K562 (cell line): Measurements from ENCODE around the gene CTXND1. TPM values are rescaled to one million over a fixed set of nuclear protein-coding genes. Genes with fewer than 3 reads are reported as not detected.

Experiments
- ATAC-seq: fragments of 200-7000 bp; cut with Tn5 transposase; 3 replicates; pipeline ENCODE4 v1.9.1; 2020; ENCODE audit warnings: moderate library complexity
- BruUV-seq: library from RNA; stranded (reverse); fragments of 400-500 nt; replicated peaks from 2 replicates; lab custom pipeline; 2021; lab: Mats Ljungman, UMichigan
- CTCF ChIA-PET: fragments of 300-600 bp; formaldehyde crosslinking; extraction: SDS; loops from one replicate; lab custom pipeline; 2021; ENCODE audit warnings: low intra/inter-chr PET ratio; lab: Yijun Ruan, JAX
- POLR2A ChIA-PET: fragments of 300-600, 350-650 bp; sonication (Branson Sonifier 250); formaldehyde crosslinking; extraction: SDS; loops from one replicate; lab custom pipeline; 2021; ENCODE audit warnings: antibody characterized with exemption, inconsistent platforms; lab: Yijun Ruan, JAX
- DNase-seq, 4 experiments: peaks; one replicate each; pipeline versions ENCODE4 v3.0.0 to v3.0.0-alpha.2; 2011 to 2018; ENCODE audit warnings: low spot score in 3 of 4, mixed read lengths in 3 of 4; ENCODE audit errors: extremely low read depth in 1 of 4
- FAIRE-seq: peaks from 2 replicates; lab custom pipeline; 2011; peaks lifted over from hg19 to GRCh38; lab: Jason Lieb, UNC
- H2AFZ ChIP-seq: 2 replicates; pipeline ENCODE4 v1.6.0; 2011; ENCODE audit warnings: low read depth, low read length, control low read depth, inconsistent platforms
- H3K27ac ChIP-seq: fragments of 200-600 bp; 3 replicates; pipeline ENCODE4 v1.8.0; 2011; ENCODE audit warnings: low read depth, mild to moderate bottlenecking, control low read depth, inconsistent platforms, low read length, moderate library complexity, mixed read lengths; ENCODE audit errors: extremely low read depth
- H3K27me3 ChIP-seq, 2 experiments: fragments of 300-600 bp in 1 of 2; 2 replicates in 1 of 2; 3 replicates in 1 of 2; pipeline versions ENCODE4 v1.6.0 to v1.8.0; 2011; ENCODE audit warnings: inconsistent platforms in 2 of 2, low read length in 2 of 2, mild to moderate bottlenecking in 1 of 2, mixed read lengths in 1 of 2, moderate library complexity in 1 of 2; ENCODE audit not compliant: control insufficient read depth in 2 of 2, insufficient read depth in 2 of 2
- H3K36me3 ChIP-seq: fragments of 300-600 bp; 3 replicates; pipeline ENCODE4 v1.8.0; 2011; ENCODE audit warnings: mild to moderate bottlenecking, low read length, inconsistent platforms; ENCODE audit not compliant: control insufficient read depth, insufficient read depth
- H3K4me1 ChIP-seq, 2 experiments: fragments of 200-600 bp in 1 of 2; replicated peaks in 1 of 2; 2 replicates in 1 of 2; 3 replicates in 1 of 2; pipeline versions ENCODE4 v1.5.1 to v1.8.0; 2011; ENCODE audit warnings: inconsistent platforms in 2 of 2, low read length in 2 of 2, mild to moderate bottlenecking in 1 of 2, mixed read lengths in 1 of 2, moderate library complexity in 1 of 2; ENCODE audit not compliant: control insufficient read depth in 2 of 2, insufficient read depth in 2 of 2
- H3K4me2 ChIP-seq: 2 replicates; pipeline ENCODE4 v1.6.1; 2011; ENCODE audit warnings: low read length, control low read depth, inconsistent platforms, mixed read lengths; ENCODE audit not compliant: insufficient read depth
- H3K4me3 ChIP-seq: fragments of 200-600 bp; sonication (generic), shearing (Covaris generic); 2 replicates; pipeline ENCODE4 v1.5.1; 2016; ENCODE audit warnings: control low read depth, inconsistent platforms
- H3K79me2 ChIP-seq: fragments of 200-600 bp; 3 replicates; pipeline ENCODE4 v1.8.0; 2011; ENCODE audit warnings: low read length, inconsistent platforms; ENCODE audit not compliant: control insufficient read depth, insufficient read depth
- H3K9ac ChIP-seq, 2 experiments: 2 replicates each; pipeline versions ENCODE4 v1.6.0 to v1.6.1; 2011; ENCODE audit warnings: low read depth in 2 of 2, low read length in 2 of 2, control low read depth in 1 of 2, inconsistent platforms in 1 of 2, mild to moderate bottlenecking in 1 of 2, mixed read lengths in 1 of 2; ENCODE audit not compliant: insufficient read depth in 1 of 2
- H3K9me1 ChIP-seq: one replicate; pipeline ENCODE4 v1.6.0; 2011; ENCODE audit warnings: inconsistent platforms, mild to moderate bottlenecking, low read length, moderate library complexity; ENCODE audit not compliant: control insufficient read depth, insufficient read depth
- H3K9me3 ChIP-seq: replicated peaks from 2 replicates; pipeline ENCODE4 v1.5.1; 2011; ENCODE audit warnings: low read depth, low read length, inconsistent platforms; ENCODE audit not compliant: control insufficient read depth, insufficient read depth
- H4K20me1 ChIP-seq: replicated peaks from 2 replicates; pipeline ENCODE4 v1.6.1; 2011; ENCODE audit warnings: low read length, inconsistent platforms, mixed read lengths; ENCODE audit not compliant: control insufficient read depth, insufficient read depth
- CHD1 ChIP-seq: fragments of 200-600 bp; sonication (generic); IDR thresholded peaks from one replicate; pipeline ENCODE4 v1.6.1; 2012; ENCODE audit warnings: mild to moderate bottlenecking, moderate library complexity, low read length, inconsistent platforms
- DNMT1 ChIP-seq: fragments of 450-650 bp; IDR thresholded peaks from 2 replicates; pipeline ENCODE4 v1.6.1; 2016; ENCODE audit warnings: antibody characterized with exemption, mild to moderate bottlenecking
- HDGF ChIP-seq: fragments of 450-650 bp; IDR thresholded peaks from 2 replicates; pipeline ENCODE4 v1.6.1; 2016
- JUND ChIP-seq, 2 experiments: IDR thresholded peaks; 2 replicates in 1 of 2; 3 replicates in 1 of 2; pipeline ENCODE4 v1.6.1; 2011; ENCODE audit warnings: borderline replicate concordance in 2 of 2, low read depth in 2 of 2, low read length in 2 of 2, improper control_type of control experiment in 1 of 2, missing biosample characterization in 1 of 2, missing genetic modification characterization in 1 of 2, missing genetic modification reagents in 1 of 2
- PHF20 ChIP-seq: fragments of 450-650 bp; IDR thresholded peaks from 2 replicates; pipeline ENCODE4 v1.6.1; 2018; ENCODE audit not compliant: partially characterized antibody
- RB1 ChIP-seq: fragments of 450-650 bp; IDR thresholded peaks from 2 replicates; pipeline ENCODE4 v1.6.1; 2017; ENCODE audit warnings: low read depth, mild to moderate bottlenecking
- SETDB1 ChIP-seq: IDR thresholded peaks from one replicate; pipeline ENCODE4 v1.6.1; 2012; ENCODE audit warnings: low read length, control low read depth, inconsistent platforms
- SOX6 ChIP-seq: fragments of 450-650 bp; IDR thresholded peaks from 2 replicates; pipeline ENCODE4 v1.6.1; 2014; ENCODE audit warnings: mild to moderate bottlenecking
- TAL1 ChIP-seq: fragments of 450-650 bp; IDR thresholded peaks from 2 replicates; pipeline ENCODE4 v1.6.1; 2016; ENCODE audit warnings: mild to moderate bottlenecking
- ZBTB49 ChIP-seq: sonication (generic); formaldehyde crosslinking; IDR thresholded peaks from 2 replicates; pipeline ENCODE4 v1.8.0; 2022; ENCODE audit warnings: missing genetic modification reagents, mild to moderate bottlenecking, borderline replicate concordance
- ZC3H4 ChIP-seq: sonication (generic); formaldehyde crosslinking; IDR thresholded peaks from 2 replicates; pipeline ENCODE4 v1.9.0; 2021; ENCODE audit warnings: missing genetic modification reagents, borderline replicate concordance
- ZMIZ1 ChIP-seq, 2 experiments: fragments of 150-350 bp in 1 of 2; IDR thresholded peaks; 2 replicates each; pipeline ENCODE4 v1.6.1; 2012 to 2016; ENCODE audit warnings: low read depth in 2 of 2, low read length in 2 of 2, mild to moderate bottlenecking in 1 of 2, moderate library complexity in 1 of 2
- ZNF121 ChIP-seq: sonication (generic); formaldehyde crosslinking; conservative IDR thresholded peaks from 2 replicates; pipeline ENCODE4 v1.8.0; 2022; ENCODE audit warnings: missing genetic modification reagents
- ZNF184 ChIP-seq: sonication (generic); formaldehyde crosslinking; IDR thresholded peaks from 2 replicates; pipeline ENCODE4 v1.5.0; 2020; ENCODE audit warnings: missing genetic modification reagents
- WGBS: fragments of 100-300 bp; shearing (Covaris generic); methylation state at CpG from one replicate; pipeline ENCODE4 v1.1.6; 2016; ENCODE audit warnings: low coverage, mixed read lengths; ENCODE audit not compliant: insufficient coverage; ENCODE audit errors: missing lambda C conversion rate; 5-methylcytosine and 5-hydroxymethylcytosine counted together
- in situ Hi-C: fragments of 300-500 bp; cut with MboI; formaldehyde crosslinking; loops from 4 replicates; pipeline ENCODE4 v1.15.0; 2018; ENCODE audit warnings: inconsistent platforms, mixed read lengths
- intact Hi-C: fragments of 100-400 bp; cut with micrococcal nuclease; formaldehyde crosslinking; loops from 2 replicates; pipeline ENCODE4 v1.14.2; 2022
- polyA plus RNA-seq, 8 experiments: library from polyadenylated mRNA; depleted of rRNA in 4 of 8; stranded (reverse) in 5 of 8; unstranded in 3 of 8; fragments of >200 nt; fragmentation: Nextera tagmentation in 2 of 8; fragmentation: Illumina TruSeq in 1 of 8; extraction: Ambion mirVana in 2 of 8; extraction: Trizol in 1 of 8; gene quantifications; 2 replicates each; pipeline versions ENCODE4 v1.2.1 to v1.2.3, GENCODE V29; 2011 to 2014; ENCODE audit warnings: inconsistent platforms in 1 of 8, missing spikeins in 1 of 8
- total RNA-seq, 7 experiments: library from RNA; depleted of rRNA in 6 of 7; stranded (reverse); fragments of >200 nt in 6 of 7; fragmentation: Illumina TruSeq in 2 of 7; extraction: Trizol in 2 of 7; gene quantifications; 2 replicates each; pipeline versions ENCODE4 v1.2.1 to v1.2.3, GENCODE V29; 2011 to 2021; ENCODE audit warnings: low replicate concordance in 1 of 7

The CTXND1 gene
- total and polyA plus RNA-seq, 9 of the 15 experiments (the other 6 are each of a cell fraction or from before 2014, with no cell fraction given) = 0.04 TPM; not detected in 7

- in situ Hi-C loops (no loop called here), intact Hi-C loops (no loop called here)
- ChIA-PET CTCF (no interaction called here), POLR2A (interaction anchor here (0.6 kb wide), 1 partner anchor 13 kb away, joined by 3 read pairs; no protein-coding TSS in a partner anchor)
- Histone ChIP-seq H3K27ac (no peak overlapping the region), H3K79me2 (no peaks in the 10 kb centered on the region), H2AFZ (no peak overlapping the region), H3K27me3 (peaks cover 0 to 14% of the 10 kb centered on the region in 2 experiments; a peak in 1 of 5 replicates), H3K36me3 (no peaks in the 10 kb centered on the region), H3K9me1 (no peaks in the 10 kb centered on the region), H4K20me1 (no peaks in the 10 kb centered on the region), H3K4me3 (no peak overlapping the region), H3K9ac (no peak overlapping the region), H3K4me1 (no peaks in the 10 kb centered on the region), H3K9me3 (no peaks in the 10 kb centered on the region), H3K4me2 (no peak overlapping the region)
- TF ChIP-seq ZBTB49 (CRISPR knock-in tag) = no peak
- no peak for TF ChIP-seq ZMIZ1 (IDR thresholded peaks at IDR 0.05; ENCODE audit: low read depth in 2 of 2, low read length in 2 of 2)
- TF ChIP-seq ZNF121 = no peak
- no peak for TF ChIP-seq HDGF
- no peak for TF ChIP-seq TAL1
- no peak for TF ChIP-seq PHF20
- no peak for TF ChIP-seq SOX6
- TF ChIP-seq JUND (IDR thresholded peaks at IDR 0.05; ENCODE audit: borderline replicate concordance, low read depth, low read length) = no peak
- TF ChIP-seq JUND (tag; IDR thresholded peaks at IDR 0.05; ENCODE audit: borderline replicate concordance, low read depth, low read length) = no peak
- TF ChIP-seq ZNF184 (CRISPR knock-in tag) = no peak
- TF ChIP-seq DNMT1 = no peak
- TF ChIP-seq RB1 = no peak
- no peak for TF ChIP-seq ZC3H4 (CRISPR knock-in tag)
- TF ChIP-seq SETDB1 = no peak
- TF ChIP-seq CHD1 = no peak
- WGBS = 0% methylated on average over 3 of the region's 3 CpGs
- no TSS peak for BruUV-seq
- ATAC-seq (no peak), DNase-seq (no peak), FAIRE-seq (no peak)
Observed at GRCh38 chr15:80275961-80276360, 23.9 kb upstream of the CTXND1 start.
